ENCODE results near the gene OSBP2.

OSBP2 gene

GRCh38 chr22:30894371-30894740, 199.7 kb downstream of the OSBP2 start:
- Mint-ChIP-seq H3K9me3 (no peaks in the 10 kb centered on the region), H3K27me3 (no peaks in the 10 kb centered on the region), H3K4me1 (ENCODE audit: low read depth) (no peaks in the 10 kb centered on the region), H3K4me3 (no peak overlapping the region), H3K36me3 (ENCODE audit: low read depth) (peaks cover 18% of the 10 kb centered on the region), H3K27ac (no peak overlapping the region)
- intact Hi-C loops (cut with micrococcal nuclease): no loop called here

- H3K27ac Mint-ChIP-seq: no peak overlapping the region
- H3K4me1 Mint-ChIP-seq (ENCODE audit: low read depth): peaks cover 7% of the 10 kb centered on the region
- no peaks in the 10 kb centered on the region for H3K27me3 Mint-ChIP-seq
- no peaks in the 10 kb centered on the region for H3K9me3 Mint-ChIP-seq
- no peak overlapping the region for H3K4me3 Mint-ChIP-seq
- H3K36me3 Mint-ChIP-seq (ENCODE audit: low read depth): peaks cover 42% of the 10 kb centered on the region
- intact Hi-C loops (cut with micrococcal nuclease): no loop called here
Measured at GRCh38 chr22:30902496-30903357, 208.1 kb downstream of the OSBP2 start.

- peaks cover 7% of the 10 kb centered on the region for H3K4me1 Mint-ChIP-seq (ENCODE audit: low read depth)
- intact Hi-C loops (cut with micrococcal nuclease): no loop called here
- no peaks in the 10 kb centered on the region for H3K9me3 Mint-ChIP-seq
- H3K27ac Mint-ChIP-seq: no peak overlapping the region
- peaks cover 49% of the 10 kb centered on the region for H3K36me3 Mint-ChIP-seq (ENCODE audit: low read depth)
- no peaks in the 10 kb centered on the region for H3K27me3 Mint-ChIP-seq
- H3K4me3 Mint-ChIP-seq: no peak overlapping the region
Measured at GRCh38 chr22:30903876-30904460, 209.3 kb downstream of the OSBP2 start.

GRCh38 chr22:30905696-30906341, 211.1 kb downstream of the OSBP2 start:
- H3K27me3 Mint-ChIP-seq: no peaks in the 10 kb centered on the region
- peaks cover 7% of the 10 kb centered on the region for H3K4me1 Mint-ChIP-seq (ENCODE audit: low read depth)
- no peak overlapping the region for H3K27ac Mint-ChIP-seq
- H3K4me3 Mint-ChIP-seq: no peak overlapping the region
- H3K36me3 Mint-ChIP-seq (ENCODE audit: low read depth): peaks cover 64% of the 10 kb centered on the region
- intact Hi-C loops (cut with micrococcal nuclease): no loop called here
- H3K9me3 Mint-ChIP-seq: no peaks in the 10 kb centered on the region

GRCh38 chr22:30906411-30906810, 211.7 kb downstream of the OSBP2 start:
- Mint-ChIP-seq H3K4me3 (no peak overlapping the region), H3K36me3 (ENCODE audit: low read depth) (peaks cover 64% of the 10 kb centered on the region), H3K4me1 (ENCODE audit: low read depth) (peaks cover 7% of the 10 kb centered on the region), H3K9me3 (no peaks in the 10 kb centered on the region), H3K27me3 (no peaks in the 10 kb centered on the region), H3K27ac (no peak overlapping the region)
- intact Hi-C loops (cut with micrococcal nuclease): no loop called here

GRCh38 chr22:30906946-30907345, 212.3 kb downstream of the OSBP2 start:
- intact Hi-C loops (cut with micrococcal nuclease): no loop called here
- peaks cover 7% of the 10 kb centered on the region for H3K4me1 Mint-ChIP-seq (ENCODE audit: low read depth)
- no peak overlapping the region for H3K27ac Mint-ChIP-seq
- peaks cover 64% of the 10 kb centered on the region for H3K36me3 Mint-ChIP-seq (ENCODE audit: low read depth)
- no peak overlapping the region for H3K4me3 Mint-ChIP-seq
- no peaks in the 10 kb centered on the region for H3K9me3 Mint-ChIP-seq
- H3K27me3 Mint-ChIP-seq: no peaks in the 10 kb centered on the region

- Mint-ChIP-seq H3K4me1 (ENCODE audit: low read depth) (peaks cover 2% of the 10 kb centered on the region), H3K36me3 (ENCODE audit: low read depth) (peaks cover 53% of the 10 kb centered on the region), H3K9me3 (no peaks in the 10 kb centered on the region), H3K4me3 (no peak overlapping the region), H3K27ac (no peak overlapping the region), H3K27me3 (no peaks in the 10 kb centered on the region)
- intact Hi-C loops (cut with micrococcal nuclease): no loop called here
Measured at GRCh38 chr22:30908051-30908461, 213.4 kb downstream of the OSBP2 start.

- no peak overlapping the region for H3K27ac Mint-ChIP-seq
- H3K9me3 Mint-ChIP-seq: no peaks in the 10 kb centered on the region
- no peaks in the 10 kb centered on the region for H3K27me3 Mint-ChIP-seq
- no peaks in the 10 kb centered on the region for H3K4me1 Mint-ChIP-seq (ENCODE audit: low read depth)
- H3K4me3 Mint-ChIP-seq: no peak overlapping the region
- intact Hi-C loops (cut with micrococcal nuclease): no loop called here
- H3K36me3 Mint-ChIP-seq (ENCODE audit: low read depth): peaks cover 41% of the 10 kb centered on the region
Measured at GRCh38 chr22:30909306-30909705, 214.6 kb downstream of the OSBP2 start.

GRCh38 chr22:30910358-30910757, 215.7 kb downstream of the OSBP2 start:
- Mint-ChIP-seq H3K27me3 (no peaks in the 10 kb centered on the region), H3K4me1 (ENCODE audit: low read depth) (no peaks in the 10 kb centered on the region), H3K9me3 (no peaks in the 10 kb centered on the region), H3K4me3 (no peak overlapping the region), H3K36me3 (ENCODE audit: low read depth) (peaks cover 37% of the 10 kb centered on the region), H3K27ac (no peak overlapping the region)
- intact Hi-C loops (cut with micrococcal nuclease): no loop called here

- Mint-ChIP-seq H3K27ac (no peak overlapping the region), H3K4me1 (ENCODE audit: low read depth) (no peaks in the 10 kb centered on the region), H3K9me3 (peaks cover 11% of the 10 kb centered on the region), H3K4me3 (no peak overlapping the region), H3K27me3 (peaks cover 9% of the 10 kb centered on the region), H3K36me3 (ENCODE audit: low read depth) (peaks cover 9% of the 10 kb centered on the region)
- intact Hi-C loops (cut with micrococcal nuclease): no loop called here
Measured at GRCh38 chr22:30918761-30919160, 224.1 kb downstream of the OSBP2 start.

GRCh38 chr22:30919973-30920372, 225.3 kb downstream of the OSBP2 start:
- Mint-ChIP-seq H3K4me1 (ENCODE audit: low read depth) (no peaks in the 10 kb centered on the region), H3K36me3 (ENCODE audit: low read depth) (peaks cover 20% of the 10 kb centered on the region), H3K27me3 (peaks cover 9% of the 10 kb centered on the region), H3K9me3 (peaks cover 11% of the 10 kb centered on the region), H3K27ac (no peak overlapping the region), H3K4me3 (peak overlapping the region; percentile 6)
- intact Hi-C loops (cut with micrococcal nuclease): loop anchor here (10.0 kb wide), 1 partner anchor 285 kb away; the partner anchor contains the start of gene SLC35E4

GRCh38 chr22:30920407-30920806, 225.7 kb downstream of the OSBP2 start:
- peaks cover 25% of the 10 kb centered on the region for H3K36me3 Mint-ChIP-seq (ENCODE audit: low read depth)
- no peaks in the 10 kb centered on the region for H3K4me1 Mint-ChIP-seq (ENCODE audit: low read depth)
- peaks cover 9% of the 10 kb centered on the region for H3K27me3 Mint-ChIP-seq
- peak overlapping the region; percentile 48 for H3K4me3 Mint-ChIP-seq
- H3K9me3 Mint-ChIP-seq: peaks cover 11% of the 10 kb centered on the region
- H3K27ac Mint-ChIP-seq: no peak overlapping the region
- intact Hi-C loops (cut with micrococcal nuclease): loop anchor here (10.0 kb wide), 1 partner anchor 286 kb away; the partner anchor contains the start of gene SLC35E4

- H3K4me1 Mint-ChIP-seq (ENCODE audit: low read depth): no peaks in the 10 kb centered on the region
- intact Hi-C loops (cut with micrococcal nuclease): loop anchor here (10.0 kb wide), 1 partner anchor 286 kb away; the partner anchor contains the start of gene SLC35E4
- H3K36me3 Mint-ChIP-seq (ENCODE audit: low read depth): peaks cover 32% of the 10 kb centered on the region
- H3K4me3 Mint-ChIP-seq: peak overlapping the region; percentile 75
- peaks cover 7% of the 10 kb centered on the region for H3K9me3 Mint-ChIP-seq
- peaks cover 9% of the 10 kb centered on the region for H3K27me3 Mint-ChIP-seq
- peak overlapping the region; percentile 80 for H3K27ac Mint-ChIP-seq
Measured at GRCh38 chr22:30921108-30921507, 226.4 kb downstream of the OSBP2 start.

GRCh38 chr22:30922151-30922611, 227.5 kb downstream of the OSBP2 start:
- H3K9me3 Mint-ChIP-seq: no peaks in the 10 kb centered on the region
- H3K4me3 Mint-ChIP-seq: peak overlapping the region; percentile 75
- H3K27me3 Mint-ChIP-seq: peaks cover 9% of the 10 kb centered on the region
- H3K36me3 Mint-ChIP-seq (ENCODE audit: low read depth): peaks cover 36% of the 10 kb centered on the region
- peak overlapping the region; percentile 80 for H3K27ac Mint-ChIP-seq
- no peaks in the 10 kb centered on the region for H3K4me1 Mint-ChIP-seq (ENCODE audit: low read depth)
- intact Hi-C loops (cut with micrococcal nuclease): loop anchor here (10.0 kb wide), 1 partner anchor 287 kb away; the partner anchor contains the start of gene SLC35E4
